ENCODE data around the gene CHST9. TPM values are rescaled to one million over a fixed set of nuclear protein-coding genes. Genes with fewer than 3 reads are reported as not detected.

The CHST9 gene
- total and polyA plus RNA-seq, 2 of the 13 experiments (the other 11 are each of a cell fraction or from before 2014, with no cell fraction given) = 3.2 to 9.6 TPM

DNA sequence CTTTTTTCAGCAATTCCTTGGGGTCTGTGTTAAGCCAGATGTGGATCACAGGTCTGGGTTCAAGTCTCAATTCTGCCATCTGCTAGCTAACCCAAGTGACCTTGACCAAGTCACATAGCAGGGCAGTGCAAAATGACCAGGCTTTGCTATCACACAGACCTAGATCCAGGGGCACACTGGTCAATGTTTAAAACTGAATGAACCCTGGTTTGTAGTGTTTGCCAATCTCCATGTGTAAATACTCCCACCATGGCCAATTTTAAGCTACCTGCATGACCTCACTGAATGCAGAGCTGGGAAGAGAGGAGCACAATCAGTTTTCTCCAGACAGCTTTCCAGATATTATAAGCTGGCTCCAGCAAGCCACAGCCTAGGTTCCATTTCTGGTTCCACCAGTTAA, 142.9 kb downstream of the CHST9 start (continued):
- TF ChIP-seq, protein P1, sequence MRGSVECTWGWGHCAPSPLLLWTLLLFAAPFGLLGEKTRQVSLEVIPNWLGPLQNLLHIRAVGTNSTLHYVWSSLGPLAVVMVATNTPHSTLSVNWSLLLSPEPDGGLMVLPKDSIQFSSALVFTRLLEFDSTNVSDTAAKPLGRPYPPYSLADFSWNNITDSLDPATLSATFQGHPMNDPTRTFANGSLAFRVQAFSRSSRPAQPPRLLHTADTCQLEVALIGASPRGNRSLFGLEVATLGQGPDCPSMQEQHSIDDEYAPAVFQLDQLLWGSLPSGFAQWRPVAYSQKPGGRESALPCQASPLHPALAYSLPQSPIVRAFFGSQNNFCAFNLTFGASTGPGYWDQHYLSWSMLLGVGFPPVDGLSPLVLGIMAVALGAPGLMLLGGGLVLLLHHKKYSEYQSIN (CRISPR knock-in tag; IDR thresholded peaks at IDR 0.05; ENCODE audit: borderline replicate concordance) = no peak
- TF ChIP-seq GATAD2A (CRISPR knock-in tag; IDR thresholded peaks at IDR 0.05) (peak; percentile 42; the same call in 1 of the 2 replicates), ZBTB37 (CRISPR knock-in tag; IDR thresholded peaks at IDR 0.05) (peak; percentile 62; the same call in 1 of the 2 replicates), SOX5 (CRISPR knock-in tag; IDR thresholded peaks at IDR 0.05; ENCODE audit: borderline replicate concordance) (0 out of 2 replicates have a peak, but pooled peaks have one; percentile 21), HOXA3 (CRISPR knock-in tag; IDR thresholded peaks at IDR 0.05) (peak; percentile 29; the same call in 1 of the 2 replicates), MATR3 (CRISPR knock-in tag; IDR thresholded peaks at IDR 0.05) (no peak)
- TF ChIP-seq, protein P2, sequence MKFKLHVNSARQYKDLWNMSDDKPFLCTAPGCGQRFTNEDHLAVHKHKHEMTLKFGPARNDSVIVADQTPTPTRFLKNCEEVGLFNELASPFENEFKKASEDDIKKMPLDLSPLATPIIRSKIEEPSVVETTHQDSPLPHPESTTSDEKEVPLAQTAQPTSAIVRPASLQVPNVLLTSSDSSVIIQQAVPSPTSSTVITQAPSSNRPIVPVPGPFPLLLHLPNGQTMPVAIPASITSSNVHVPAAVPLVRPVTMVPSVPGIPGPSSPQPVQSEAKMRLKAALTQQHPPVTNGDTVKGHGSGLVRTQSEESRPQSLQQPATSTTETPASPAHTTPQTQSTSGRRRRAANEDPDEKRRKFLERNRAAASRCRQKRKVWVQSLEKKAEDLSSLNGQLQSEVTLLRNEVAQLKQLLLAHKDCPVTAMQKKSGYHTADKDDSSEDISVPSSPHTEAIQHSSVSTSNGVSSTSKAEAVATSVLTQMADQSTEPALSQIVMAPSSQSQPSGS (CRISPR knock-in tag; IDR thresholded peaks at IDR 0.05) = peak; percentile 45; the same call in 1 of the 2 replicates

DNA sequence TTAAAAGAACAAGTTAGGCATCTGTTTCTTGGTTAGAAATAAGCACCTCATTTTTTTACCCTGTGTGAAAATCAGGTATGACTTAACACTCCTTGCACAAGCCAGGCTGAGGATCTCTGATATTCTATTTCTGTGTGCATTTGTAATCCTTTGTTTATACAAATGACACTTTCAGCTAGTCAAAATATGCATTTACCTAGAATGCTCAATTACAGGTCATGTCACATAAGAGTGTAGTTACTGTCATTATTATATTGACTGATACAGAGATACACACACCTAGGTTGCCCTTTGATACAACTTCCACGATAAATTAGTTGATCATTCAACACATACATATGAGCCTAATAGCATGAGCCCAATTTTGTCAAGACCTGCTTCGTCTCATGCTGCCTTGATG, 144.3 kb downstream of the CHST9 start:
- 86% methylated on average over 2 of the region's 2 CpGs for WGBS (ENCODE audit: low lambda C conversion rate)
- no peaks in the 10 kb centered on the region for H3K79me2 ChIP-seq (ENCODE audit: insufficient read depth, low read length)
- no peak for ATAC-seq
- H3K27ac ChIP-seq (ENCODE audit: extremely low read length, insufficient read depth, low read length) = no peak overlapping the region
- no peaks in the 10 kb centered on the region for H4K20me1 ChIP-seq (ENCODE audit: insufficient read depth, low read length)
- H3K4me3 ChIP-seq (replicated peaks in 1 of 3; ENCODE audit: insufficient read depth in 1 of 3, low read depth in 2 of 3, low read length in 3 of 3) = no peak overlapping the region
- no peak overlapping the region for H3K9ac ChIP-seq (ENCODE audit: insufficient read depth, low read depth, low read length)
- H3K27me3 ChIP-seq (ENCODE audit: control insufficient read depth in 1 of 2, insufficient read depth in 2 of 2, low read length in 2 of 2) = no peaks in the 10 kb centered on the region
- FAIRE-seq = no peak
- H3K9me3 ChIP-seq (ENCODE audit: low read length) = no peaks in the 10 kb centered on the region
- no peak overlapping the region for H2AFZ ChIP-seq (ENCODE audit: low read length)
- CTCF ChIA-PET (ENCODE audit: low intra/inter-chr PET ratio, low total read pairs) = no interaction called here
- H3K4me2 ChIP-seq (ENCODE audit: low read depth, low read length) = no peak overlapping the region
- H3K36me3 ChIP-seq (replicated peaks in 1 of 2; ENCODE audit: control insufficient read depth in 1 of 2, insufficient read depth in 2 of 2, low read length in 2 of 2) = no peaks in the 10 kb centered on the region
- no TSS peak for BruUV-seq (replicated peaks)
- intact Hi-C loops (cut with micrococcal nuclease; ENCODE audit: unreplicated experiment) (loop anchor here (5.0 kb wide), 1 partner anchor 102 kb away; no protein-coding TSS in a partner anchor), in situ Hi-C loops (cut with HindIII; ENCODE audit: extremely low pct_ligation_motif_present, low pct_unique_long_range_greater_than_20kb) (no loop called here)
- TF ChIP-seq ZFX (CRISPR knock-in tag; IDR thresholded peaks at IDR 0.05; ENCODE audit: low read depth) (no peak), ZNF512 (CRISPR knock-in tag; IDR thresholded peaks at IDR 0.05) (no peak), ZNF572 (CRISPR knock-in tag; IDR thresholded peaks at IDR 0.05) (no peak), SALL1 (CRISPR knock-in tag; IDR thresholded peaks at IDR 0.05) (no peak), ZNF510 (CRISPR knock-in tag; IDR thresholded peaks at IDR 0.05; ENCODE audit: low read depth) (no peak), KLF12 (CRISPR knock-in tag; IDR thresholded peaks at IDR 0.05; ENCODE audit: borderline replicate concordance) (no peak)
- no peak for DNase-seq (ENCODE audit: low spot score)
- POLR2A ChIA-PET = no interaction called here
- peaks cover 33% of the 10 kb centered on the region for H3K4me1 ChIP-seq (ENCODE audit: insufficient read depth, low read length)
